CD14-positive monocyte (primary cell): ENCODE data around the gene C18orf54. TPM values are rescaled to one million over a fixed set of nuclear protein-coding genes. Genes with fewer than 3 reads are reported as not detected.

ENCODE experiments used
- DNase-seq, 3 donors: peaks; one replicate each; pipeline ENCODE4 v3.0.0-alpha.2; 2011 to 2022
- H2AFZ ChIP-seq: 2 replicates; pipeline ENCODE4 v1.6.0; 2012; ENCODE audit warnings: mild to moderate bottlenecking, low read depth, low read length, inconsistent platforms; ENCODE audit not compliant: insufficient read depth, poor library complexity, severe bottlenecking
- H3K27ac ChIP-seq, 2 donors: 1 replicate in 1 of 2; 2 replicates in 1 of 2; pipeline ENCODE4 v1.5.1; 2012 to 2013; ENCODE audit warnings: low read length in 2 of 2, control low read depth in 1 of 2, inconsistent platforms in 1 of 2, low read depth in 1 of 2, mild to moderate bottlenecking in 1 of 2
- H3K27me3 ChIP-seq, 2 donors: one replicate each; pipeline versions ENCODE4 v1.6.0 to v1.6.1; 2011 to 2013; ENCODE audit warnings: low read length in 2 of 2; ENCODE audit not compliant: control insufficient read depth in 2 of 2, insufficient read depth in 2 of 2
- H3K36me3 ChIP-seq, 2 donors: replicated peaks in 1 of 2; 1 replicate in 1 of 2; 2 replicates in 1 of 2; pipeline versions ENCODE4 v1.5.1 to v1.6.1; 2012 to 2013; ENCODE audit warnings: low read length in 2 of 2, control low read depth in 1 of 2, inconsistent platforms in 1 of 2, mild to moderate bottlenecking in 1 of 2; ENCODE audit not compliant: insufficient read depth in 2 of 2, control insufficient read depth in 1 of 2
- H3K4me1 ChIP-seq, 2 donors: 1 replicate in 1 of 2; 2 replicates in 1 of 2; pipeline versions ENCODE4 v1.5.1 to v1.6.1; 2012 to 2013; ENCODE audit warnings: low read length in 2 of 2, control low read depth in 1 of 2, inconsistent platforms in 1 of 2, mild to moderate bottlenecking in 1 of 2, moderate library complexity in 1 of 2; ENCODE audit not compliant: insufficient read depth in 2 of 2, control insufficient read depth in 1 of 2
- H3K4me2 ChIP-seq: replicated peaks from 2 replicates; pipeline ENCODE3; 2012; ENCODE audit warnings: low read length, moderate library complexity, mild to moderate bottlenecking; ENCODE audit not compliant: poor library complexity, severe bottlenecking; ENCODE audit errors: extremely low read depth
- H3K4me3 ChIP-seq, 3 experiments: fragments of 200-600 bp in 1 of 3; sonication (generic) in 1 of 3; replicated peaks in 1 of 3; 1 replicate in 2 of 3; 2 replicates in 1 of 3; pipeline ENCODE4 v1.5.1; 2011 to 2013; ENCODE audit warnings: low read length in 3 of 3, mild to moderate bottlenecking in 3 of 3, control low read depth in 2 of 3, low read depth in 2 of 3, inconsistent platforms in 1 of 3, moderate library complexity in 1 of 3
- H3K79me2 ChIP-seq: 2 replicates; pipeline ENCODE4 v1.6.0; 2012; ENCODE audit warnings: mild to moderate bottlenecking, control low read depth, inconsistent platforms, low read length, moderate library complexity; ENCODE audit not compliant: insufficient read depth
- H3K9ac ChIP-seq: 2 replicates; pipeline ENCODE4 v1.6.0; 2017; ENCODE audit warnings: low read length, mild to moderate bottlenecking; ENCODE audit not compliant: insufficient read depth, poor library complexity, severe bottlenecking
- H3K9me3 ChIP-seq, 2 donors: replicated peaks in 1 of 2; 1 replicate in 1 of 2; 2 replicates in 1 of 2; pipeline versions ENCODE4 v1.5.1 to v1.6.1; 2012 to 2013; ENCODE audit warnings: low read length in 2 of 2, control low read depth in 1 of 2; ENCODE audit not compliant: control insufficient read depth in 1 of 2, insufficient read depth in 1 of 2
- H4K20me1 ChIP-seq: 2 replicates; pipeline ENCODE4 v1.6.0; 2012; ENCODE audit warnings: mild to moderate bottlenecking, low read length, control low read depth, moderate library complexity; ENCODE audit not compliant: insufficient read depth
- H3K27ac Mint-ChIP-seq, 7 donors: one replicate each; pipeline ENCODE4 v1.8.0; 2020; ENCODE audit warnings: mild to moderate bottlenecking in 7 of 7, mixed read lengths in 7 of 7, moderate library complexity in 6 of 7, inconsistent platforms in 2 of 7
- H3K27me3 Mint-ChIP-seq, 3 donors: one replicate each; pipeline ENCODE4 v1.8.0; 2021 to 2022; ENCODE audit warnings: low read depth in 3 of 3, mild to moderate bottlenecking in 3 of 3, mixed read lengths in 3 of 3, moderate library complexity in 3 of 3, inconsistent platforms in 1 of 3
- H3K36me3 Mint-ChIP-seq, 2 donors: one replicate each; pipeline ENCODE4 v1.8.0; 2020; ENCODE audit warnings: mixed read lengths in 2 of 2, inconsistent platforms in 1 of 2, mild to moderate bottlenecking in 1 of 2
- H3K4me1 Mint-ChIP-seq: one replicate; pipeline ENCODE4 v1.8.0; 2020; ENCODE audit warnings: mild to moderate bottlenecking, mixed read lengths
- H3K4me3 Mint-ChIP-seq, 2 donors: one replicate each; pipeline ENCODE4 v1.8.0; 2020; ENCODE audit warnings: mild to moderate bottlenecking in 2 of 2, mixed read lengths in 2 of 2, moderate library complexity in 1 of 2
- H3K9me3 Mint-ChIP-seq, 7 donors: one replicate each; pipeline ENCODE4 v1.8.0; 2020 to 2022; ENCODE audit warnings: mixed read lengths in 7 of 7, mild to moderate bottlenecking in 6 of 7, moderate library complexity in 6 of 7, inconsistent platforms in 2 of 7
- CTCF ChIP-seq: fragments of 200-600 bp; IDR thresholded peaks from one replicate; pipeline ENCODE4 v1.8.0; 2022; ENCODE audit warnings: antibody characterized with exemption, mild to moderate bottlenecking
- WGBS: methylation state at CpG from one replicate; pipeline ENCODE4 v1.1.5; 2013; ENCODE audit warnings: missing lambda C conversion rate; ENCODE audit not compliant: insufficient coverage; 5-methylcytosine and 5-hydroxymethylcytosine counted together
- intact Hi-C, 2 donors: fragments of 100-400 bp; cut with micrococcal nuclease; formaldehyde crosslinking; loops; one replicate each; pipeline versions ENCODE4 v1.15.0 to v1.15.1; 2023
- polyA plus RNA-seq, 3 donors: library from polyadenylated mRNA; depleted of rRNA in 1 of 3; unstranded in 2 of 3; stranded (reverse) in 1 of 3; fragments of 300-500 nt in 2 of 3; fragments of >200 nt in 1 of 3; fragmentation: Illumina TruSeq in 2 of 3; gene quantifications; 1 replicate in 2 of 3; 2 replicates in 1 of 3; pipeline ENCODE4 v1.2.3, GENCODE V29; 2012 to 2021

Gene C18orf54
- polyA plus RNA-seq, 3 donors, result 0.14 to 0.38 (median 0.29) TPM

DNA sequence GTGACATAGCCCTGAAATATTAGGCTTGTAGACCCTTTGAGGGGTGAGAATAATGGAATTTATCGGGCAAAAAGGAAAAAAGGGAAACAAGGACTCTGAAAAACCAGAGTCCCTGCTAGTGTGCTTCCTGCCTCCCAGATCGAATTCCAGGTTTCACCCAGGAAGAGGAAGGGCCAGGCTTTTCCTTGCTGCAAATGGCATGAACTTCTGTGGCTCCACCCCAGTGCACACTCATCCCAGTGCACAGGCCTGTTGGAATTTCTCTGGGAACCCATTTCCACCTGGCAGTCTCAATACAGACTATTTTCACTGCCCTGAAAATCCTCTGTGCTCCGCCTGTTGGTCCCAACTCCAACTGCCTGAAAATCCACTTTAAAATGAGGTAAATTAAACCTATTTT is 29.9 kb downstream of the C18orf54 start:
- Histone ChIP-seq H3K36me3 (no peaks in the 10 kb centered on the region), H4K20me1 (no peaks in the 10 kb centered on the region), H2AFZ (peak overlapping the region; percentile 66), H3K27ac (no peak overlapping the region), H3K9me3 (no peaks in the 10 kb centered on the region), H3K79me2 (no peaks in the 10 kb centered on the region), H3K4me3 (no peak overlapping the region), H3K9ac (no peak overlapping the region), H3K4me2 (no peak overlapping the region), H3K27me3 (no peaks in the 10 kb centered on the region), H3K4me1 (peaks cover 14 to 20% of the 10 kb centered on the region in 2 donors)
- Mint-ChIP-seq H3K36me3 (no peaks in the 10 kb centered on the region), H3K4me1 (peaks cover 18% of the 10 kb centered on the region), H3K9me3 (peaks cover 0 to 15% (median 6%) of the 10 kb centered on the region in 7 donors), H3K27ac (no peak overlapping the region), H3K27me3 (peaks cover 0 to 4% (median 3%) of the 10 kb centered on the region in 3 donors), H3K4me3 (no peak overlapping the region)
- 92% methylated on average over 2 of the region's 3 CpGs for WGBS
- DNase-seq, result no peak
- TF ChIP-seq CTCF, result no peak
- intact Hi-C loops, result no loop called here

DNA sequence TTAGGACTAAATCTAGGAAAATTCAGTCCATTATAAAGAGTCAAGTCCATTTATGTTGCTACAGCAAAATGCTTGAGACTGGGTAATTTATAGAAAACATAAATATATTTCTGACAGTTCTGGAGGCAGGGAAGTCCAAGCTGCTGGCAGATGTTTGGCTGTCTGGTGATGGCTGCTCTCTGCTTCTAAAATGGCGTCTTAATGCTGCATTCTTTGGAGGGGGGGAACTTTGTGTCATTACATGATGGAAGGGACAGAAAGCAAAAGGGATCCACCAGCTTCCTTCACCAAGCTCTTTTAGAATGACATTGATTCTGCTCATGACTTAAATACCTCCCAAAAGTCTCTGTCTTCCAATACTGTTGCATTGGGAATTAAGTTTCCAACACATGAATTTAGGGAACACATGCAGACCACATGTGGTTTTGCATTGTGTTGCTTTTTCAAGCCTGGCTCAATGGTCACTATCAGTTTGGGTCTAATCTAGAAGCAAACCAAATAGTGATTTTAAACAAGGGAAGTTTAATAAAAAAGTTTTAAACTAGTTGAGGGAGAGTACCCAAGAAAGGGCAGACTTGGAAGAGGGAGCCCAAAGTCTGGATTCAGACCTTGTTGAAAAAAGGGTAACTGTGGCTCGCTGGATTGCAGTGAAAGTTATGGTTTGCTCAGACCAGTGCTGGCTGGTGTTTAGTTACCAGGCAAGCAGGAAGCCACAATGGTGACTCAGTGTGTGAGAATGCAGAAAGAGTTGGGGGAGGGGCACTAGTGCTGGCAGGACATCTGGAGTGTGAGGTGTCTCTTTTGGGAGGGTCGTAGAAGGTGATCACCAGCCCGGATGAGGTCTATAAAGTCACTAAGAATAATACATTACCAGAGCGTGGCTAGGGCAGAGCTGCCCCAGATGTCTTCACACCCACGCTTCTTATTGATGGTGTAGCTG is 30.8 kb downstream of the C18orf54 start:
- TF ChIP-seq CTCF, result no peak
- no peak overlapping the region for H3K9ac ChIP-seq
- peak overlapping the region; percentile 66 for H2AFZ ChIP-seq
- no peaks in the 10 kb centered on the region for H3K9me3 ChIP-seq
- H3K36me3 ChIP-seq, result no peaks in the 10 kb centered on the region
- peak; percentile 48 to 54 (median 52) for DNase-seq
- no peaks in the 10 kb centered on the region for H3K79me2 ChIP-seq
- H3K4me3 Mint-ChIP-seq, result peak overlapping the region in 1 of 2 donors; percentile 66
- WGBS, result 93% methylated on average over 1 of the region's 6 CpGs
- H4K20me1 ChIP-seq, result no peaks in the 10 kb centered on the region
- peak overlapping the region in 1 of 3 experiments; percentile 21 for H3K4me3 ChIP-seq
- intact Hi-C loops, result no loop called here
- no peaks in the 10 kb centered on the region for H3K36me3 Mint-ChIP-seq
- H3K4me1 Mint-ChIP-seq, result peaks cover 18% of the 10 kb centered on the region
- H3K27me3 ChIP-seq, result no peaks in the 10 kb centered on the region
- peaks cover 0 to 4% (median 3%) of the 10 kb centered on the region in 3 donors for H3K27me3 Mint-ChIP-seq
- H3K4me1 ChIP-seq, result peaks cover 14 to 20% of the 10 kb centered on the region in 2 donors
- peaks cover 0 to 7% (median 6%) of the 10 kb centered on the region in 7 donors for H3K9me3 Mint-ChIP-seq
- H3K4me2 ChIP-seq, result peak overlapping the region; percentile 47
- H3K27ac ChIP-seq, result peak overlapping the region in 1 of 2 donors; percentile 56
- H3K27ac Mint-ChIP-seq, result peak overlapping the region in 6 of 7 donors; percentile 31 to 90 (median 56)
